Astrocyte (in vitro differentiated cells and primary cell): ENCODE data around the gene TRPC4. TPM values are rescaled to one million over a fixed set of nuclear protein-coding genes. Genes with fewer than 3 reads are reported as not detected.

Source experiments
- DNase-seq: peaks from one replicate; pipeline ENCODE4 v3.0.0-alpha.2; 2010; ENCODE audit warnings: low read depth
- FAIRE-seq: peaks from 2 replicates; lab custom pipeline; 2011; peaks lifted over from hg19 to GRCh38; lab: Jason Lieb, UNC
- H2AFZ ChIP-seq: 2 replicates; pipeline ENCODE4 v1.6.0; 2012; ENCODE audit warnings: low read depth, low read length, inconsistent platforms
- H3K27ac ChIP-seq: 2 replicates; pipeline ENCODE4 v1.5.1; 2011; ENCODE audit warnings: low read depth, low read length, inconsistent platforms
- H3K27me3 ChIP-seq: 2 replicates; pipeline ENCODE4 v1.6.0; 2011; ENCODE audit warnings: low read length, inconsistent platforms; ENCODE audit not compliant: insufficient read depth
- H3K36me3 ChIP-seq: 2 replicates; pipeline ENCODE4 v1.5.1; 2011; ENCODE audit warnings: low read length, inconsistent platforms; ENCODE audit not compliant: insufficient read depth
- H3K4me1 ChIP-seq: 2 replicates; pipeline ENCODE4 v1.5.1; 2011; ENCODE audit warnings: low read length, inconsistent platforms; ENCODE audit not compliant: insufficient read depth
- H3K4me2 ChIP-seq: 2 replicates; pipeline ENCODE4 v1.6.0; 2012; ENCODE audit warnings: low read length, inconsistent platforms
- H3K4me3 ChIP-seq: 2 replicates; pipeline ENCODE4 v1.5.1; 2011; ENCODE audit warnings: low read depth, mild to moderate bottlenecking, low read length, inconsistent platforms; ENCODE audit not compliant: insufficient read depth
- H3K79me2 ChIP-seq: 2 replicates; pipeline ENCODE4 v1.6.0; 2012; ENCODE audit warnings: mild to moderate bottlenecking, low read length, inconsistent platforms; ENCODE audit not compliant: insufficient read depth
- H3K9ac ChIP-seq: 2 replicates; pipeline ENCODE4 v1.6.0; 2012; ENCODE audit warnings: mild to moderate bottlenecking, low read length, inconsistent platforms
- H3K9me3 ChIP-seq: 2 replicates; pipeline ENCODE4 v1.5.1; 2012; ENCODE audit warnings: low read depth, mild to moderate bottlenecking, low read length, inconsistent platforms; ENCODE audit not compliant: insufficient read depth
- H4K20me1 ChIP-seq: 2 replicates; pipeline ENCODE4 v1.6.0; 2012; ENCODE audit warnings: low read length, inconsistent platforms; ENCODE audit not compliant: insufficient read depth
- H3K27ac Mint-ChIP-seq: one replicate; pipeline ENCODE4 v1.8.0; 2021; ENCODE audit warnings: mild to moderate bottlenecking, mixed read lengths; ENCODE audit not compliant: unreplicated experiment
- H3K27me3 Mint-ChIP-seq: one replicate; pipeline ENCODE4 v1.8.0; 2021; ENCODE audit warnings: low read depth, mixed read lengths; ENCODE audit not compliant: unreplicated experiment
- H3K36me3 Mint-ChIP-seq: one replicate; pipeline ENCODE4 v1.8.0; 2021; ENCODE audit warnings: low read depth, mixed read lengths; ENCODE audit not compliant: unreplicated experiment
- H3K4me1 Mint-ChIP-seq: one replicate; pipeline ENCODE4 v1.8.0; 2021; ENCODE audit warnings: low read depth, mixed read lengths; ENCODE audit not compliant: unreplicated experiment
- H3K4me3 Mint-ChIP-seq: one replicate; pipeline ENCODE4 v1.8.0; 2021; ENCODE audit warnings: mild to moderate bottlenecking, moderate library complexity, mixed read lengths; ENCODE audit not compliant: unreplicated experiment
- H3K9me3 Mint-ChIP-seq: one replicate; pipeline ENCODE4 v1.8.0; 2021; ENCODE audit warnings: mild to moderate bottlenecking, mixed read lengths; ENCODE audit not compliant: unreplicated experiment
- CTCF ChIP-seq: IDR thresholded peaks from 2 replicates; pipeline ENCODE4 v1.5.1; 2011; ENCODE audit warnings: low read depth, mild to moderate bottlenecking, inconsistent platforms, low read length, moderate library complexity; ENCODE audit not compliant: insufficient read depth
- EZH2 ChIP-seq: IDR thresholded peaks from 2 replicates; pipeline ENCODE4 v1.6.1; 2012; ENCODE audit warnings: mild to moderate bottlenecking, low read length, inconsistent platforms; ENCODE audit not compliant: insufficient read depth
- total RNA-seq: library from RNA; stranded (reverse); gene quantifications from 2 replicates; pipeline ENCODE4 v1.2.1, GENCODE V29; 2021

Gene TRPC4
- total RNA-seq, 1 donor from 2014 or later, result 14.4 TPM

- Histone ChIP-seq H3K9me3 (no peaks in the 10 kb centered on the region), H3K9ac (no peak overlapping the region), H3K4me3 (no peak overlapping the region), H3K4me2 (no peak overlapping the region), H3K27me3 (no peaks in the 10 kb centered on the region), H3K27ac (peak overlapping the region; percentile 13), H4K20me1 (no peaks in the 10 kb centered on the region), H3K4me1 (no peaks in the 10 kb centered on the region), H3K79me2 (no peaks in the 10 kb centered on the region), H2AFZ (no peak overlapping the region), H3K36me3 (peaks cover 2% of the 10 kb centered on the region)
- FAIRE-seq (peak; percentile 87), DNase-seq (peak; percentile 59)
- H3K27ac Mint-ChIP-seq, result peak overlapping the region; percentile 62
- peaks cover 4% of the 10 kb centered on the region for H3K4me1 Mint-ChIP-seq
- H3K27me3 Mint-ChIP-seq, result no peaks in the 10 kb centered on the region
- peaks cover 10% of the 10 kb centered on the region for H3K36me3 Mint-ChIP-seq
- H3K4me3 Mint-ChIP-seq, result no peak overlapping the region
- TF ChIP-seq CTCF, result peak; percentile 75
- TF ChIP-seq EZH2, result no peak
- H3K9me3 Mint-ChIP-seq, result no peaks in the 10 kb centered on the region
Observed at GRCh38 chr13:37640499-37640898, 229.1 kb downstream of the TRPC4 start.

DNA sequence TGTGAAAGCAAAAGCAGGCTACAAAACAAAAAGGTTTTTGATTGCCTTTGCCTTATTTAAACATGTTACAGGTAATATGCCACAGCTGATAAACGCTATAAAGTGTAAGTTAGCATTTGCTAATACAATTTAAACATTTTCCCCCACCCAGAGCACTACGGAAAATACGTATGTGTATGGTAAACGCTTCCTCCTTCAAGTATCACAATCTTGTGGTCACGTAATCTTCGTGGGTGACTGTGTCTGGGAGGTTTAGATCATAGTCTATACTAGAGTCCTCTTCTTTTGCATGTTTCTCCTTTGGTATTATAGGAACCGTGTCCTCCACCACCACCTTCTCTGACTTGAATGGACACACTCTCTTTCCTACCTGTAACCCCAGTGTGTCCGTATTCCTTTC, 232.9 kb downstream of the TRPC4 start:
- no peaks in the 10 kb centered on the region for H3K4me1 ChIP-seq
- no peak overlapping the region for H3K27ac ChIP-seq
- no peaks in the 10 kb centered on the region for H3K9me3 ChIP-seq
- peaks cover 2% of the 10 kb centered on the region for H3K36me3 ChIP-seq
- TF ChIP-seq CTCF (no peak), EZH2 (no peak)
- no peaks in the 10 kb centered on the region for H4K20me1 ChIP-seq
- H3K27me3 Mint-ChIP-seq, result no peaks in the 10 kb centered on the region
- no peaks in the 10 kb centered on the region for H3K79me2 ChIP-seq
- H3K27me3 ChIP-seq, result no peaks in the 10 kb centered on the region
- no peaks in the 10 kb centered on the region for H3K9me3 Mint-ChIP-seq
- DNase-seq (no peak), FAIRE-seq (no peak)
- H3K27ac Mint-ChIP-seq, result no peak overlapping the region
- H3K36me3 Mint-ChIP-seq, result peaks cover 7% of the 10 kb centered on the region
- H3K4me3 Mint-ChIP-seq, result no peak overlapping the region
- H3K9ac ChIP-seq, result no peak overlapping the region
- peaks cover 4% of the 10 kb centered on the region for H3K4me1 Mint-ChIP-seq
- H3K4me3 ChIP-seq, result no peak overlapping the region
- no peak overlapping the region for H2AFZ ChIP-seq
- H3K4me2 ChIP-seq, result no peak overlapping the region

- H3K27ac ChIP-seq, result no peak overlapping the region
- no peaks in the 10 kb centered on the region for H3K27me3 ChIP-seq
- Mint-ChIP-seq H3K36me3 (peaks cover 7% of the 10 kb centered on the region), H3K9me3 (no peaks in the 10 kb centered on the region), H3K4me1 (no peaks in the 10 kb centered on the region), H3K4me3 (no peak overlapping the region), H3K27ac (no peak overlapping the region), H3K27me3 (no peaks in the 10 kb centered on the region)
- H3K4me3 ChIP-seq, result no peak overlapping the region
- peaks cover 2% of the 10 kb centered on the region for H3K36me3 ChIP-seq
- no peaks in the 10 kb centered on the region for H3K79me2 ChIP-seq
- no peak for TF ChIP-seq CTCF
- TF ChIP-seq EZH2, result no peak
- DNase-seq, result no peak
- H3K9me3 ChIP-seq, result no peaks in the 10 kb centered on the region
- no peak overlapping the region for H3K9ac ChIP-seq
- no peaks in the 10 kb centered on the region for H4K20me1 ChIP-seq
- no peak overlapping the region for H2AFZ ChIP-seq
- no peak overlapping the region for H3K4me2 ChIP-seq
- no peak for FAIRE-seq
- no peaks in the 10 kb centered on the region for H3K4me1 ChIP-seq
Observed at GRCh38 chr13:37632294-37632693, 237.3 kb downstream of the TRPC4 start.
